Nucleus accumbens (tissue), 56 donors: ENCODE results near the gene OCLN.
"Not testable (repeated sequence)": the region's sequence is repeated elsewhere in the genome, so short reads cannot be mapped to it uniquely, and the experiment has no call there.

Experiments
- DNase-seq, 56 donors: peaks; one replicate each; lab custom pipeline; 2025; lab: John Stamatoyannopoulos, UW

Gene OCLN

GRCh38 chr5:69489246-69489645, 3.3 kb upstream of the OCLN start:
- no peak for DNase-seq

DNA sequence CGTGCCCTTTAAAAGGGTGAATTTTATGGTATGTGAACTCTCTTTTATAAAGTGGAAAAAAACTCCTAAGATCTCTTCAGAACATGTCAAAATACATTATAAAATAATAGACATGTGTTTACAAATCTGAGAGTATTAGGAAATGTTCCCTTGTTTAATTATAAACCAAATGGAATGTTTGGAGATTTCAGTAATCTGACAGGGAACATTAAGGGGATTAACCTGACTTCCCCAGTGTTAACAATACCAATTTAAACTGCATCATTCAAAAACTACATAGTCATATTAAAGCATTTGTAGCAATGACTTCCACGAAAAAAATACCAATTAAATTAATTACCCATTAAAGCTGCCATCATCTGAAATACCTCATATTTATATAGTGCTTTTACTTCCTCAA, 1.6 kb upstream of the OCLN start:
- DNase-seq: no peak

DNA sequence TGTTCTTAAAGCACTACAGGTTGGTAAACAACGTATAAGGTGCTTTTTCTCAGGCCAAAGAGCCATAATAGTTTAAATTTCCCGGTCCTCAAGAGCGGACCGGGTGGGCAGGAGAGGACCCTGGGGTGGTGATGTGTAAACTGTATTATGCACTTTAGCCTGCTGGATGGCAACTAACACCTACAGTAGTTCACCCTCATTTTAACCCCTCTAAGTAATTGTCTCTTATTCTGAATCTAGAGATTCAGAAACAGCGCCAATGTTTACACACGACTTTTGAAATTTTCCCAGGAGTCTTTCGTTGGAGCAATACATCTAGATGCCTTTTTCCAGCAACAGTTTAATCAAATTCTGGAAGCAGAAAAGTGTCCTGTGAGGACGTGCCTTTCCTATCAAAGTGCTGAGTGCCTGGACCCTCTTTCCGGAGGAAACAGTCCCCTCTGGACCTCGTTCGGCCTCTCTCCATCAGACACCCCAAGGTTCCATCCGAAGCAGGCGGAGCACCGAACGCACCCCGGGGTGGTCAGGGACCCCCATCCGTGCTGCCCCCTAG, 676 bp upstream of the OCLN start:
- DNase-seq: peak in 1 of 56 donors; percentile 6

GRCh38 chr5:69492923-69493395, 369 bp downstream of the OCLN start:
- DNase-seq: peak in 2 of 56 donors; percentile 13 to 19

- no peak for DNase-seq
Measured at GRCh38 chr5:69493396-69494133, 975 bp downstream of the OCLN start.

- DNase-seq: no peak
Measured at GRCh38 chr5:69494452-69494851, 1.9 kb downstream of the OCLN start.

- no peak for DNase-seq
Measured at GRCh38 chr5:69497006-69497520, 4.5 kb downstream of the OCLN start.

DNA sequence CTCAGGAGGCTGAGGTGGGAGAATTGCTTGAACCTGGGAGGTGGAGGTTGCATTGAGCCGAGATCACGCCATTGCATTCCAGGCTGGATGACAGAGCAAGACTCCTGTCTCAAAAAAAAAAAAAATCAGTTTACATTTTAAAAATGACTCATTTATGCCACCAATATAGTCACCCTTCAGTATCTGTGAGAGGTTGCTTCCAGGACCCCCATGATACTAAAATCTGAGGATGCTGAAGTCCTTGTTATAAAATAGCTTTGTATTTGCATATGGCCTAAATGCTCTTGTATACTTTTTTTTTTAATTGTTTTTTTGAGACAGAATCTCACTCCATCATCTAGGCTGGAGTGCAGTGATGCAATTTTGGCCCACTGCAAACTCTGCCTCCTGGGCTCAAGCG, 5.8 kb downstream of the OCLN start:
- no peak for DNase-seq

- no peak for DNase-seq
Measured at GRCh38 chr5:69502367-69502766, 9.8 kb downstream of the OCLN start.

DNA sequence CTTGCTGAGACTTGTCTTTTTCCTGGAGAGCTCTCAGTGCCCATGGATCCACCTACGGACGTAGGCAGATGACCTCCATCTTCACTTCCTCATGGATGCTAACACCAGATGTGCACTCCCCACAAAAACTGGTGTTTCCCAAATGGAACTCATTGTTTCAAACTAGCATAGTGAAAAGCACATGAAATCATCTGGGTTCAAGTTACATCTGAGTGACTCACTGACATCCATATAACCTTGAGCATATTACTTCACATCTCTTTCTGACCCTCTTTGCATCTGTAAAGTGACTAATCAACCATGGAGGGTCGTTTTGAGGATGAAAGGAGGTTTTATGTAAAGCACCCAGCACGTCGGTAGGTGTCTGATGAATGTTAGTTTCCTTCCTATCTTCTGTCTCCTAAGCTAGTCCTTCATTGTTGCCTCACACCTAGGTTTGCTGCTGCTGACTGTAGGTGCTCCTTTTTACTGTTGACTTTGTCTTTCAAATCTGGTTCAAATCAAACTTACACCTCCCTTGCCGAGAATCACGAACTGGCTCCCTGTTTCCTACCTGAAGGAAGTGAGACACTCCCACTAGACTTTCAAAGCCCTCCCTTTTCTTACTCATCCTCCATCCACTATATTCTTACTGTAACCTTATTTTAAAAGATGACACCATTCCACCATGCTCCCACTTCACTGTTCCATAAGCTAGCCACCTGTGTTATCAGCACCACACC, 10.3 kb downstream of the OCLN start:
- DNase-seq: no peak

GRCh38 chr5:69504036-69504435, 11.4 kb downstream of the OCLN start:
- no peak for DNase-seq

DNA sequence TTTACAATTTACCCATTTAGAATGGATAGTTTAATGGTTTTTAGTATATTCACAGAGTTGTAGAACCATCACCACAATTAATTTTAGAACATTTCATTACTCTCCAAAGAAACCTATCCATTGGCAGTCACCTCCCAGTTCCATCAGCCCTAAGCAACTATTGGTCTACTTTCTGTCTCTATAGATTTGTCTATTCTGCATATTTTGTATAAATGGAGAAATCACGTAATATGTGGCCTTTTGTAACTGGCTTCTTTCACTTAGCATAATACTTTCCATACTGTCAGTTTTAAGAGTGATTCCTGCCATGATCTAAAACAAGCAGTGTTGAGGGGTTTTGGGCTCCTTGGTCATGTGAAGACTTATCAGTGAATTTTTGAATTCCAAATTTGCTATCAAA, 12.7 kb downstream of the OCLN start:
- no peak for DNase-seq

DNA sequence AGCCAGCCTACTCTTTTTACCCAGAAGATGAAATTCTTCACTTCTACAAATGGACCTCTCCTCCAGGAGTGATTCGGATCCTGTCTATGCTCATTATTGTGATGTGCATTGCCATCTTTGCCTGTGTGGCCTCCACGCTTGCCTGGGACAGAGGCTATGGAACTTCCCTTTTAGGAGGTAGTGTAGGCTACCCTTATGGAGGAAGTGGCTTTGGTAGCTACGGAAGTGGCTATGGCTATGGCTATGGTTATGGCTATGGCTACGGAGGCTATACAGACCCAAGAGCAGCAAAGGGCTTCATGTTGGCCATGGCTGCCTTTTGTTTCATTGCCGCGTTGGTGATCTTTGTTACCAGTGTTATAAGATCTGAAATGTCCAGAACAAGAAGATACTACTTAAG, 16.6 kb downstream of the OCLN start:
- no peak for DNase-seq

DNA sequence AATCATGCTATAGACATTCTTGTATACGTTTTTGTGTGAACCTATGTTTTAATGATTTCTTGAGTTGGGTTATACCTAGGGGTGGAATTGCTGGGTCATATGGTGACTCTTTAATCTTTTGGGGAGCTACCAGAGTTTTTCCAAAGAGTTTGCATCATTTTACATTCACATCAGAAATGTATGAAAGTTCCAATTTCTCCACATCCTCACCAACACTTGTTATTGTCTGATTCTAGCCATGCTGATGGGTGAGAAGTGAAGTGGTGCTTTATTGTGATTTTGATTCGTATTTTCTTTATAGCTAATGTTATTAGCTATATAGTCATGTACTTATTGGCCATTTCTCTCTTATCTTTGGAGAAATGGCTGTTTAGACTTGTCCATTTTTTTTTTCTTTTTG, 18.1 kb downstream of the OCLN start:
- DNase-seq: no peak

DNA sequence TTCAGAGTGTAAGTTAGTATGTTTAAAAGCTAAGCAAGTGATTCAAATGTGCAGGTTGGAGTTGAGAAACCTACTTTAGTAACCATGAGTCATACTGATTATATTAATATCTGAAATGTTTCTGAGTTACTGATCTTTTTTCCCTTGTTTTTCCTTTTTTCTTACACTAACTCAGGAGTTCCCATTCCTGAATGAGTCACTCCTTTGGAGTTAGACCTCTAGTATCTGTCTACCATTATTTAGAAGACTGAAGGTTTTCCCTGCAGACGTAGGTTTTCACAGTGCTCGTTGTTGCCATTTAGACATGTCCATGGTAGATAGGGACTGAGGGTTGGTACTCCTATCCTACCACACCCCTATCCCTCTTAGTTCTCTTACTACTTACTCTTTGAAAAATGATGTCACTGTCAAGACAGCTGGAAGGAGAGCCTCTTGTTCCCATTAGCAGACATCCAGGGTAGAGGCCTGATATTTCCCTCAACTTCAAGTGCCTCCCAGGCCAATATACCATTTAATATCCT, 20.2 kb downstream of the OCLN start:
- DNase-seq: no peak

DNA sequence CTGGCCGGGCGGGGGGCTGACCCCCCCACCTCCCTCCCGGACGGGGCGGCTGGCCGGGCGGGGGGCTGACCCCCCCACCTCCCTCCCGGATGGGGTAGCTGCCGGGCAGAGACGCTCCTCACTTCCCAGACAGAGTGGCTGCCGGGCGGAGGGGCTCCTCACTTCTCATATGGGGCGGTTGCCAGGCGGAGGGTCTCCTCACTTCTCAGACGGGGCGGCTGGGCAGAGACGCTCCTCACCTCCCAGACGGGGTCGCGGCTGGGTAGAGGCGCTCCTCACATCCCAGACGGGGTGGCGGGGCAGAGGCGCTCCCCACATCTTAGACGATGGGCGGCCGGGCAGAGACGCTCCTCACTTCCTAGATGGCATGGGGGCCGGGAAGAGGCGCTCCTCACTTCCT, 23.0 kb downstream of the OCLN start:
- not testable (repeated sequence) for DNase-seq

DNA sequence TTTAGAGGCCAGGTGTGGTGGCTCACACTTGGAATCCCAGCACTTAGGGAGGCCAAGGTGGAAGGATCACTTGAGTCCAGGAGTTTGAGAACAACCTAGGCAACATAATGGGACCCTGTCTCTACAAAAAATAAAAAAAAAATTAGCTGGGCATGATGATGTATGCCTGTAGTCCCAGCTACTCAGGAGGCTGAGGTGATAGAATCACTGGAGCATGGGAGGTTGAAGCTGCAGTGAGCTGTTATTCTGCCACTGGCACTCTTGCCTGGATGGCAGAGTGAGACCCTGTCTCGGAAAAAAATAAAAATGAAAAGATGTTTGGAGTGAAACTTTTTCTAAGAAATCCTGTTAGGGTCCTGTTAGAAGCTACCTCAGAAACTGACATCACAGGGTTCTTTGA, 24.2 kb downstream of the OCLN start:
- DNase-seq: no peak

DNA sequence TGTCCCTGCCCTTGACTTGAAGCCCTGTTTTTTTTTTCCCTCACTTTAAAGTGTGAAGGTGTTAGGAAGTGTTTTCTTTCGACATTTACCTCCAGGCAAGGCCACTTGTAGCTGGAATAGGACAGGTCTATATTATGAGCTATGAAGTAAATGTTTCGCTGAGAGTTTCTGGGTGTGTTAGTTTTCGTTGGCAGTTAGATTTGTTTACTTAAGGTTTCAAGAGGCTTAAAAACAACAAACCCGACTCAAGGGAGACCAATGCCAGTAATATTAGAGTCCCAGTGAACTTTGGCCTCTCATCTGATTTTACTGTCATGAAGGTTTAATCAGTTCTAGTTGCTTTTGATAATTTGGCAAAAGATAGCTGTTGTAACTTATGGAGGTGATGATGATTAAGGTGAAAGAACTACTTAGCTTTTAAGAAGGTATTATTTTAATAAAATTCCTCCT, 25.2 kb downstream of the OCLN start:
- DNase-seq: no peak

DNA sequence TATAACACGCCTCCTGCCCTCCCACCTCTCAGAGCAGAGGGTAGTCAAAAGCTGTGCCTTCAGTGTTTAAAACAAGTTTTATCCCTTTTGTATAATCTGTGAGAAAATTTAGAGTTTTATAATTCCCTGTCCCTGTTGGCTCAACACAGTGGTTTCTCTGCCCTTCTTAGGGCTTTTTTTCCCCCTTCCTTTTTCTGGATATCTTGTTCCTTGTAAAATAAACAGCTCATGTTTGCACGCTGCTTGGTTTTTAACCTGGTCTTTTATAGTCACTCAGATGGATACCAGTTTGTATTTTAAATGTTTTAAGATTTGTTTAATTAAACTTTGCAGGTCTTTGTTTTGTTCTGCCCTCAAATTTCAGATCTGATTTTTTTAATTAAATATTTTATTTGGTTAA, 26.7 kb downstream of the OCLN start:
- no peak for DNase-seq

DNA sequence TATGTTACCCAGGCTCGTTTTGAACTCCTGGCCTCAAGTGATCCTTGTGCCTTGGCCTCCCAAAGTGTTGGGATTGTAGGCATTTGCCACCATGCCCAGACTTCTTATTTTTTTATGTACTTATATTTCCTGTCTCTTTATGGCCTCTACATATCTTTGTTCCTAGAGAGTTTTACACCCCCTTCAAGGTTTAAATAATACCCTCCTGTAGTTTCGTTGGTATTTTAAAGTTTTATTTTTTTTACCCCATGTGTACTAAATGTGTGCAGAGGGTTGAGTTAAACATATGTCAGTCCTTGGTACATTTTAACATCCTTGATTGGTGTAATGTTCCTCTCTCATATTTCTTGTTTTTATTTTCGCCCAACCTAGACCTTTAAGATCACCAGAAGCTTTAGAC, 29.4 kb downstream of the OCLN start:
- no peak for DNase-seq

- DNase-seq: no peak
Measured at GRCh38 chr5:69525490-69525889, 32.9 kb downstream of the OCLN start.
